HEK293 (cell line): ENCODE data around the gene ZCCHC7.

Source experiments
- CTCF ChIA-PET: fragments of 350-600 bp; formaldehyde crosslinking; extraction: SDS; loops from one replicate; lab custom pipeline; 2021; ENCODE audit warnings: antibody characterized with exemption; lab: Yijun Ruan, JAX
- POLR2A ChIA-PET: fragments of 300-600 bp; formaldehyde crosslinking; extraction: SDS; loops from one replicate; lab custom pipeline; 2020; ENCODE audit warnings: antibody characterized with exemption, inconsistent platforms; lab: Yijun Ruan, JAX
- H3K27ac ChIP-seq: fragments of 200-500 bp; sonication (Bioruptor generic); 2 replicates; pipeline ENCODE4 v1.5.1; 2014; ENCODE audit warnings: low read depth, low read length, control low read depth, inconsistent platforms; ENCODE audit errors: extremely low read depth
- H3K36me3 ChIP-seq, 2 experiments: fragments of 200-500 bp in 1 of 2; sonication (Bioruptor generic) in 1 of 2; 1 replicate in 1 of 2; 2 replicates in 1 of 2; pipeline ENCODE4 v1.5.1; 2014 to 2017; ENCODE audit warnings: inconsistent platforms in 2 of 2, low read length in 2 of 2; ENCODE audit not compliant: control insufficient read depth in 2 of 2, insufficient read depth in 1 of 2
- H3K4me1 ChIP-seq: fragments of 200-500 bp; sonication (Bioruptor generic); 2 replicates; pipeline ENCODE4 v1.5.1; 2014; ENCODE audit warnings: mild to moderate bottlenecking, low read length, inconsistent platforms; ENCODE audit not compliant: control insufficient read depth, insufficient read depth
- H3K4me3 ChIP-seq: 2 replicates; pipeline ENCODE4 v1.5.1; 2011; ENCODE audit warnings: low read depth, mild to moderate bottlenecking, control low read depth, low read length, moderate library complexity
- H3K9me3 ChIP-seq: fragments of 200-500 bp; sonication (Bioruptor generic); 2 replicates; pipeline ENCODE4 v1.5.1; 2014; ENCODE audit warnings: low read depth, low read length, inconsistent platforms; ENCODE audit not compliant: control insufficient read depth, insufficient read depth
- AEBP2 ChIP-seq: fragments of 450-650 bp; formaldehyde crosslinking; IDR thresholded peaks from 2 replicates; pipeline ENCODE4 v1.5.1; 2016; ENCODE audit warnings: missing biosample characterization, missing genetic modification characterization, borderline replicate concordance
- GLIS1 ChIP-seq: fragments of 450-650 bp; formaldehyde crosslinking; IDR thresholded peaks from 2 replicates; pipeline ENCODE4 v1.5.1; 2016; ENCODE audit warnings: missing biosample characterization, missing genetic modification characterization
- HOXC10 ChIP-seq: sonication (generic); formaldehyde crosslinking; IDR thresholded peaks from 2 replicates; pipeline ENCODE4 v1.8.1; 2023; ENCODE audit warnings: mild to moderate bottlenecking, missing genetic modification reagents
- SCRT2 ChIP-seq: fragments of 450-650 bp; formaldehyde crosslinking; IDR thresholded peaks from 2 replicates; pipeline ENCODE4 v1.5.1; 2016; ENCODE audit warnings: missing biosample characterization, missing genetic modification characterization
- SETDB1 ChIP-seq: IDR thresholded peaks from one replicate; pipeline ENCODE4 v1.6.1; 2017; ENCODE audit warnings: mild to moderate bottlenecking, low read length, moderate library complexity, mixed read lengths; ENCODE audit not compliant: insufficient read length
- YY2 ChIP-seq: fragments of 450-650 bp; formaldehyde crosslinking; IDR thresholded peaks from 2 replicates; pipeline ENCODE4 v1.5.1; 2016; ENCODE audit warnings: missing biosample characterization, missing genetic modification characterization
- ZBTB26 ChIP-seq: fragments of 450-650 bp; formaldehyde crosslinking; optimal IDR thresholded peaks from 2 replicates; pipeline ENCODE3; 2016; ENCODE audit warnings: missing biosample characterization, mild to moderate bottlenecking, missing genetic modification characterization
- ZFHX2 ChIP-seq: fragments of 450-650 bp; formaldehyde crosslinking; conservative IDR thresholded peaks from 2 replicates; pipeline ENCODE4 v1.5.1; 2016; ENCODE audit warnings: missing biosample characterization, missing genetic modification characterization
- ZFP37 ChIP-seq: fragments of 450-650 bp; formaldehyde crosslinking; IDR thresholded peaks from 2 replicates; pipeline ENCODE4 v1.5.1; 2016; ENCODE audit warnings: missing biosample characterization, missing genetic modification characterization
- ZNF112 ChIP-seq: fragments of 450-650 bp; formaldehyde crosslinking; IDR thresholded peaks from 2 replicates; pipeline ENCODE4 v1.5.0; 2017; ENCODE audit warnings: missing biosample characterization, missing genetic modification characterization
- ZNF133 ChIP-seq: fragments of 450-650 bp; formaldehyde crosslinking; IDR thresholded peaks from 2 replicates; pipeline ENCODE4 v1.5.1; 2016; ENCODE audit warnings: missing biosample characterization, missing genetic modification characterization
- ZNF155 ChIP-seq: fragments of 450-650 bp; formaldehyde crosslinking; IDR thresholded peaks from 2 replicates; pipeline ENCODE4 v1.5.1; 2016; ENCODE audit warnings: missing biosample characterization, missing genetic modification characterization
- ZNF248 ChIP-seq: fragments of 450-650 bp; formaldehyde crosslinking; IDR thresholded peaks from 2 replicates; pipeline ENCODE4 v1.5.1; 2017; ENCODE audit warnings: missing biosample characterization, missing genetic modification characterization
- ZNF324 ChIP-seq: fragments of 450-650 bp; formaldehyde crosslinking; IDR thresholded peaks from 2 replicates; pipeline ENCODE4 v1.5.1; 2016; ENCODE audit warnings: missing biosample characterization, missing genetic modification characterization
- ZNF501 ChIP-seq: fragments of 450-650 bp; formaldehyde crosslinking; IDR thresholded peaks from 2 replicates; pipeline ENCODE4 v1.5.1; 2016; ENCODE audit warnings: missing biosample characterization, missing genetic modification characterization
- ZNF510 ChIP-seq: fragments of 450-650 bp; formaldehyde crosslinking; IDR thresholded peaks from 2 replicates; pipeline ENCODE4 v1.5.1; 2018; ENCODE audit warnings: mild to moderate bottlenecking, missing genetic modification characterization, missing biosample characterization; ENCODE audit not compliant: insufficient replicate concordance
- ZNF555 ChIP-seq: fragments of 450-650 bp; formaldehyde crosslinking; conservative IDR thresholded peaks from 2 replicates; pipeline ENCODE4 v1.5.1; 2017; ENCODE audit warnings: missing biosample characterization, mild to moderate bottlenecking, missing genetic modification characterization, inconsistent platforms
- ZNF623 ChIP-seq: fragments of 450-650 bp; formaldehyde crosslinking; IDR thresholded peaks from 2 replicates; pipeline ENCODE4 v1.5.1; 2016; ENCODE audit warnings: missing biosample characterization, missing genetic modification characterization
- ZNF777 ChIP-seq: fragments of 450-650 bp; formaldehyde crosslinking; IDR thresholded peaks from 2 replicates; pipeline ENCODE4 v1.5.1; 2017; ENCODE audit warnings: missing biosample characterization, missing genetic modification characterization, borderline replicate concordance
- ZNF830 ChIP-seq: fragments of 450-650 bp; IDR thresholded peaks from 2 replicates; pipeline ENCODE4 v1.5.0; 2018; ENCODE audit warnings: missing biosample characterization, missing genetic modification characterization, low read depth, mild to moderate bottlenecking, moderate library complexity
- TF ChIP-seq, protein P1 (sequence below): fragments of 450-650 bp; formaldehyde crosslinking; IDR thresholded peaks from 2 replicates; pipeline ENCODE4 v1.5.1; 2016; ENCODE audit warnings: missing biosample characterization, missing genetic modification characterization
- TF ChIP-seq, protein P2 (sequence below): fragments of 450-650 bp; formaldehyde crosslinking; IDR thresholded peaks from 2 replicates; pipeline ENCODE4 v1.5.1; 2016; ENCODE audit warnings: missing biosample characterization, missing genetic modification characterization

ZCCHC7 gene

DNA sequence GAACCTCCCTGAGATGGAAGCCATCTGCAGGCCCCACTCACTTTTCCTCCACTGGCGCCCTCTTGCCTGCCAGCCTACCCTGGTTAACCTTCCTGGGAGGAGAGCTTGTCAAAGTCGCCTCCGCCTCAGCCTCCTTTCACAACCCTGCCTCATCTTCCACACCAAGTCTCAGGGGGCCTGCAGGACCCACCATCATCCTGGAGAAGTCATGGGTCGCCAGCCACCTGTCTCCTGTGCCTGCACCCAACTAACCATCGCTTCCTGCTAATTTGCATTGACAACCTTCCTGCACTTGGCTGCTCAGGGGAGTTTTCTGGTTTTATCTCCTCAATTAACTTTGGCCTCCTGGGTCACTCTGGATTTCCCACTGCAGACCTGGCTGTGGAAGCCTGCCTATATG is 249.3 kb downstream of the ZCCHC7 start:
- CTCF ChIA-PET: no interaction called here
- Histone ChIP-seq H3K9me3 (no peaks in the 10 kb centered on the region), H3K36me3 (no peaks in the 10 kb centered on the region), H3K4me3 (no peak overlapping the region), H3K27ac (no peak overlapping the region), H3K4me1 (no peaks in the 10 kb centered on the region)
- TF ChIP-seq ZNF623 (no peak), GLIS1 (no peak), YY2 (tag by site-specific recombination) (no peak), ZNF248 (tag by site-specific recombination) (no peak), ZNF155 (tag by site-specific recombination) (no peak), ZNF830 (tag by site-specific recombination) (no peak), ZFHX2 (tag by site-specific recombination) (no peak), SCRT2 (tag by site-specific recombination) (no peak), ZNF777 (tag by site-specific recombination) (no peak), ZNF133 (tag by site-specific recombination) (no peak)
- TF ChIP-seq, protein P1, sequence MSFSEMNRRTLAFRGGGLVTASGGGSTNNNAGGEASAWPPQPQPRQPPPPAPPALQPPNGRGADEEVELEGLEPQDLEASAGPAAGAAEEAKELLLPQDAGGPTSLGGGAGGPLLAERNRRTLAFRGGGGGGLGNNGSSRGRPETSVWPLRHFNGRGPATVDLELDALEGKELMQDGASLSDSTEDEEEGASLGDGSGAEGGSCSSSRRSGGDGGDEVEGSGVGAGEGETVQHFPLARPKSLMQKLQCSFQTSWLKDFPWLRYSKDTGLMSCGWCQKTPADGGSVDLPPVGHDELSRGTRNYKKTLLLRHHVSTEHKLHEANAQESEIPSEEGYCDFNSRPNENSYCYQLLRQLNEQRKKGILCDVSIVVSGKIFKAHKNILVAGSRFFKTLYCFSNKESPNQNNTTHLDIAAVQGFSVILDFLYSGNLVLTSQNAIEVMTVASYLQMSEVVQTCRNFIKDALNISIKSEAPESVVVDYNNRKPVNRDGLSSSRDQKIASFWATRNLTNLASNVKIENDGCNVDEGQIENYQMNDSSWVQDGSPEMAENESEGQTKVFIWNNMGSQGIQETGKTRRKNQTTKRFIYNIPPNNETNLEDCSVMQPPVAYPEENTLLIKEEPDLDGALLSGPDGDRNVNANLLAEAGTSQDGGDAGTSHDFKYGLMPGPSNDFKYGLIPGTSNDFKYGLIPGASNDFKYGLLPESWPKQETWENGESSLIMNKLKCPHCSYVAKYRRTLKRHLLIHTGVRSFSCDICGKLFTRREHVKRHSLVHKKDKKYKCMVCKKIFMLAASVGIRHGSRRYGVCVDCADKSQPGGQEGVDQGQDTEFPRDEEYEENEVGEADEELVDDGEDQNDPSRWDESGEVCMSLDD: no peak
- POLR2A ChIA-PET: no interaction called here

- no peaks in the 10 kb centered on the region for H3K9me3 ChIP-seq
- ChIA-PET POLR2A (no interaction called here), CTCF (no interaction called here)
- no peak overlapping the region for H3K27ac ChIP-seq
- TF ChIP-seq ZNF510 (no peak), HOXC10 (CRISPR knock-in tag) (no peak), ZNF555 (tag by site-specific recombination) (no peak), ZNF112 (tag by site-specific recombination) (no peak), ZBTB26 (tag by site-specific recombination) (no peak), ZFP37 (no peak), ZNF501 (tag by site-specific recombination) (no peak), ZNF324 (tag by site-specific recombination) (no peak), AEBP2 (tag by site-specific recombination) (no peak), SETDB1 (no peak)
- TF ChIP-seq, protein P1: no peak
- TF ChIP-seq, protein P2, sequence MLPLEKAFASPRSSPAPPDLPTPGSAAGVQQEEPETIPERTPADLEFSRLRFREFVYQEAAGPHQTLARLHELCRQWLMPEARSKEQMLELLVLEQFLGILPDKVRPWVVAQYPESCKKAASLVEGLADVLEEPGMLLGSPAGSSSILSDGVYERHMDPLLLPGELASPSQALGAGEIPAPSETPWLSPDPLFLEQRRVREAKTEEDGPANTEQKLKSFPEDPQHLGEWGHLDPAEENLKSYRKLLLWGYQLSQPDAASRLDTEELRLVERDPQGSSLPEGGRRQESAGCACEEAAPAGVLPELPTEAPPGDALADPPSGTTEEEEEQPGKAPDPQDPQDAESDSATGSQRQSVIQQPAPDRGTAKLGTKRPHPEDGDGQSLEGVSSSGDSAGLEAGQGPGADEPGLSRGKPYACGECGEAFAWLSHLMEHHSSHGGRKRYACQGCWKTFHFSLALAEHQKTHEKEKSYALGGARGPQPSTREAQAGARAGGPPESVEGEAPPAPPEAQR (tag by site-specific recombination): no peak
- H3K4me1 ChIP-seq: no peaks in the 10 kb centered on the region
- no peaks in the 10 kb centered on the region for H3K36me3 ChIP-seq
- H3K4me3 ChIP-seq: no peak overlapping the region
These were observed 249.9 kb downstream of the ZCCHC7 start for GRCh38 chr9:37370282-37370681.
